LNCAP (cell line): Measurements from ENCODE around the gene NUDT8.

Experiments
- CTCF ChIP-seq: fragments of 450-650 bp; IDR thresholded peaks from 2 replicates; pipeline ENCODE4 v1.5.1; 2017; ENCODE audit warnings: mild to moderate bottlenecking

Gene NUDT8

GRCh38 chr11:67604815-67605214, 24.9 kb downstream of the NUDT8 start:
- TF ChIP-seq CTCF, result no peak

DNA sequence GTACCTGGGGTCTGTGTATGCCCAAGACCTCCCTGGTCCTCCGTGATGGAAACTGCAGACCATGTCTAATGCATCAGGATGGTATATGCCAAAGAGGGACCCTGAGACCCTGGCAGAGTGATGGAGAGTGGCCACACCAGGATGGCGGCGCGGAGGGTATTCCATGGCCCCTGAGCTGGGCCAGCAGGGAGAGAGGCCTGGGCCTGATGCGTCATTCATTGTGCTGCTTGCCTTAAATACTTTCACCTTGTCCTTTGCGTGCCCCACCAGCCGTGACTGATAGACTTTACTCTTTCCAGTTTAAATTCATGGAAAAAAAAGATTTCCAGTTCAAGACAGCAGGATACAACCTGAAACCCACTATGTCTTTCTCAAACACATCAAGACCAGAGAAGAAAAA, 28.6 kb downstream of the NUDT8 start:
- TF ChIP-seq CTCF, result no peak

- no peak for TF ChIP-seq CTCF
Measured at GRCh38 chr11:67600324-67601029, 29.3 kb downstream of the NUDT8 start.

- no peak for TF ChIP-seq CTCF
Measured at GRCh38 chr11:67599149-67599548, 30.6 kb downstream of the NUDT8 start.

- TF ChIP-seq CTCF, result no peak
Measured at GRCh38 chr11:67596753-67597300, 32.9 kb downstream of the NUDT8 start.

- no peak for TF ChIP-seq CTCF
Measured at GRCh38 chr11:67594480-67594879, 35.3 kb downstream of the NUDT8 start.

- TF ChIP-seq CTCF, result no peak
Measured at GRCh38 chr11:67593565-67593905, 36.2 kb downstream of the NUDT8 start.
